GM18867 (cell line): ENCODE data around the gene RILPL2.
"Not testable (repeated sequence)": the region's sequence is repeated elsewhere in the genome, so short reads cannot be mapped to it uniquely, and the experiment has no call there.

ENCODE experiments used
- ATAC-seq: cut with Tn5 transposase; IDR thresholded peaks from one replicate; pipeline ENCODE4 v1.9.1; 2021; ENCODE audit warnings: mild to moderate bottlenecking, moderate library complexity; ENCODE audit not compliant: unreplicated experiment

The RILPL2 gene

GRCh38 chr12:123384994-123385376 lies 51.5 kb downstream of the RILPL2 start:
- no peak for ATAC-seq

GRCh38 chr12:123384318-123384993 lies 52.0 kb downstream of the RILPL2 start:
- ATAC-seq: no peak

- no peak for ATAC-seq
These were observed 53.8 kb downstream of the RILPL2 start for GRCh38 chr12:123382684-123383083.

DNA sequence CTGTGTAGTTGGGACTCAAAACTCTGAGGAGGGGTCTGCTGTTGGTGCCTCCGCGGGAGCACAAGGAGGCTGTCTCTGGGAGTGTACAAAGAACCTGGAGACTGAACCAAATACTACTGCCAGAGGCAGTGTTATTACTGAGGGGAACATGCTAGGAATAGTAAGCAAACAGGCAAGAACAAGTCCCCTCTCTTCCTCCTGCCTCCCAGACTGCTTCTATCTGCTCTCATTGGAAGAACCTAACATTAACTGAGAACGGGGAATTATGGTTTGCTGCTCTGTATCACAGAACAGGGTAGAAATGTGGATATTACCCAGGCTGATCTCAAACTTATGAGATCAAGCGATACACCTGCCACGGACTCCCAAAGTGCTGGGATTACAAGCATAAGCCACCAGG lies 57.1 kb downstream of the RILPL2 start:
- no peak for ATAC-seq

DNA sequence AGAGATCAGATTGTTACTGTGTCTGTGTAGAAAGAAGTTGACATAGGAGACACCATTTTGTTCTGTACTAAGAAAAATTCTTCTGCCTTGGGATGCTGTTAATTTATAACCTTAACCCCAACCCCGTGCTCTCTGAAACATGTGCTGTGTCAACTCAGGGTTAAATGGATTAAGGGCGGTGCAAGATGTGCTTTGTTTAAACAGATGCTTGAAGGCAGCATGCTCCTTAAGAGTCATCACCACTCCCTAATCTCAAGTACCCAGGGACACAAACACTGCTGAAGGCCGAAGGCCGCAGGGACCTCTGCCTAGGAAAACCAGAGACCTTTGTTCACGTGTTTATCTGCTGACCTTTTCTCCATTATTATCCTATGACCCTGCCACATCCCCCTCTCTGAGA lies 64.1 kb downstream of the RILPL2 start:
- not testable (repeated sequence) for ATAC-seq

GRCh38 chr12:123371667-123372368 lies 64.7 kb downstream of the RILPL2 start:
- ATAC-seq: not testable (repeated sequence)

- ATAC-seq: no peak
These were observed 67.3 kb downstream of the RILPL2 start for GRCh38 chr12:123369229-123369628.

GRCh38 chr12:123368431-123368830 lies 68.1 kb downstream of the RILPL2 start:
- ATAC-seq: not testable (repeated sequence)

DNA sequence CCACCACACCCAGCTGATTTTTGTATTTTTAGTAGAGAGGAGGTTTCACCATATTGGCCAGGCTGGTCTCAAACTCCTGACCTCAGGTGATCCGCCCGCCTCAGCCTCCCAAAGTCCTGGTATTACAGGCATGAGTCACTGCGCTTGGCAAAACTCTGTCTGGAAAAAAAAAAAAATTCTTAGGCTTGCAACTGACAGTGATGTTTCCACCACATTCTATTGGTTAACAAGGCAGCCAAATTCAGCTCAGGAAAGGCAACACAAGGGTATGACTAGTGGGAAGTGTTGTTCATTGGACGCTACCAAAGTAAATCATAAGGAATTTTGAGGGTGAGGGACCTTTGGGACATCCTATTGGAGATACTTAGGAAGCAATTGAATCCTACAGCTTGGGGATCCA lies 69.0 kb downstream of the RILPL2 start:
- no peak for ATAC-seq
